IMR-90 (cell line): Measurements from ENCODE around the gene SEPTIN5. TPM values are rescaled to one million over a fixed set of nuclear protein-coding genes. Genes with fewer than 3 reads are reported as not detected.

Experiments
- ATAC-seq: fragments of 200-7000 bp; cut with Tn5 transposase; 2 replicates; pipeline ENCODE4 v1.9.1; 2020; ENCODE audit warnings: low read depth, mild to moderate bottlenecking, moderate library complexity
- BruUV-seq: library from RNA; stranded (reverse); fragments of 400-500 nt; replicated peaks from 2 replicates; lab custom pipeline; 2021; lab: Mats Ljungman, UMichigan
- CTCF ChIA-PET: fragments of 300-600 bp; formaldehyde crosslinking; extraction: SDS; loops from one replicate; lab custom pipeline; 2021; ENCODE audit warnings: antibody characterized with exemption; lab: Yijun Ruan, JAX
- POLR2A ChIA-PET: fragments of 300-600 bp; sonication (Branson Sonifier 250); formaldehyde crosslinking; loops from one replicate; lab custom pipeline; 2022; ENCODE audit warnings: antibody characterized with exemption; ENCODE audit not compliant: unreplicated experiment; lab: Charles Lee
- DNase-seq: peaks from one replicate; pipeline ENCODE4 v3.0.0; 2013
- H2AFZ ChIP-seq: replicated peaks from 2 replicates; pipeline ENCODE3; 2013; ENCODE audit warnings: low read length, mild to moderate bottlenecking; ENCODE audit not compliant: poor library complexity
- H2AK5ac ChIP-seq: 2 replicates; pipeline ENCODE4 v1.6.1; 2013; ENCODE audit warnings: low read depth, low read length, inconsistent platforms
- H2AK9ac ChIP-seq: replicated peaks from 2 replicates; pipeline ENCODE3; 2013; ENCODE audit warnings: mild to moderate bottlenecking, low read depth, low read length, moderate library complexity; ENCODE audit not compliant: poor library complexity
- H2BK120ac ChIP-seq: 2 replicates; pipeline ENCODE4 v1.6.1; 2013; ENCODE audit warnings: low read depth, low read length, inconsistent platforms
- H2BK15ac ChIP-seq: 3 replicates; pipeline ENCODE4 v1.6.1; 2013; ENCODE audit warnings: low read depth, low read length, inconsistent platforms
- H2BK20ac ChIP-seq: 2 replicates; pipeline ENCODE4 v1.6.1; 2013; ENCODE audit warnings: low read depth, mild to moderate bottlenecking, inconsistent platforms, low read length, moderate library complexity
- H2BK5ac ChIP-seq: 2 replicates; pipeline ENCODE4 v1.6.1; 2013; ENCODE audit warnings: mild to moderate bottlenecking, low read depth, low read length, inconsistent platforms; ENCODE audit not compliant: poor library complexity, severe bottlenecking
- H3K14ac ChIP-seq: replicated peaks from 2 replicates; pipeline ENCODE4 v1.6.1; 2013; ENCODE audit warnings: low read depth, low read length, inconsistent platforms
- H3K18ac ChIP-seq: 2 replicates; pipeline ENCODE4 v1.6.1; 2013; ENCODE audit warnings: low read depth, low read length, control low read depth
- H3K23ac ChIP-seq: 2 replicates; pipeline ENCODE4 v1.6.1; 2013; ENCODE audit warnings: low read depth, low read length, inconsistent platforms
- H3K27ac ChIP-seq: 2 replicates; pipeline ENCODE4 v1.5.1; 2013; ENCODE audit warnings: mild to moderate bottlenecking, control low read depth, low read length; ENCODE audit not compliant: insufficient read depth
- H3K27me3 ChIP-seq: 2 replicates; pipeline ENCODE4 v1.6.1; 2013; ENCODE audit warnings: low read length; ENCODE audit not compliant: control insufficient read depth, insufficient read depth
- H3K36me3 ChIP-seq: 2 replicates; pipeline ENCODE4 v1.6.1; 2013; ENCODE audit warnings: low read length, mixed read lengths; ENCODE audit not compliant: control insufficient read depth, insufficient read depth
- H3K4ac ChIP-seq: 2 replicates; pipeline ENCODE4 v1.6.1; 2013; ENCODE audit warnings: low read depth, low read length, inconsistent platforms
- H3K4me1 ChIP-seq: 2 replicates; pipeline ENCODE4 v1.6.1; 2013; ENCODE audit warnings: low read length, mixed read lengths; ENCODE audit not compliant: control insufficient read depth, insufficient read depth
- H3K4me2 ChIP-seq: 2 replicates; pipeline ENCODE4 v1.6.1; 2013; ENCODE audit warnings: low read depth, mild to moderate bottlenecking, control low read depth, low read length, moderate library complexity
- H3K4me3 ChIP-seq: 2 replicates; pipeline ENCODE4 v1.5.1; 2013; ENCODE audit warnings: low read depth, mild to moderate bottlenecking, control low read depth, low read length, moderate library complexity; ENCODE audit not compliant: insufficient read depth
- H3K56ac ChIP-seq: 2 replicates; pipeline ENCODE4 v1.6.1; 2013; ENCODE audit warnings: low read length, inconsistent platforms; ENCODE audit not compliant: insufficient read depth; ENCODE audit errors: extremely low read depth
- H3K79me1 ChIP-seq, 2 experiments: 2 replicates each; pipeline ENCODE4 v1.6.1; 2013; ENCODE audit warnings: low read length in 2 of 2, inconsistent platforms in 1 of 2, low read depth in 1 of 2
- H3K9ac ChIP-seq: 2 replicates; pipeline ENCODE4 v1.6.1; 2013; ENCODE audit warnings: low read depth, low read length, control low read depth
- H3K9me1 ChIP-seq: 2 replicates; pipeline ENCODE4 v1.6.1; 2013; ENCODE audit warnings: low read length, inconsistent platforms; ENCODE audit not compliant: insufficient read depth
- H3K9me3 ChIP-seq: 2 replicates; pipeline ENCODE4 v1.6.1; 2013; ENCODE audit warnings: low read length; ENCODE audit not compliant: control insufficient read depth, insufficient read depth
- H4K20me1 ChIP-seq: 2 replicates; pipeline ENCODE4 v1.6.1; 2013; ENCODE audit warnings: low read length, inconsistent platforms; ENCODE audit not compliant: insufficient read depth
- H4K5ac ChIP-seq: 2 replicates; pipeline ENCODE4 v1.6.1; 2013; ENCODE audit warnings: mild to moderate bottlenecking, low read depth, low read length, control low read depth
- H4K8ac ChIP-seq, 2 experiments: 2 replicates each; pipeline ENCODE4 v1.6.1; 2013; ENCODE audit warnings: low read depth in 2 of 2, low read length in 2 of 2, control low read depth in 1 of 2, inconsistent platforms in 1 of 2
- H4K91ac ChIP-seq: 2 replicates; pipeline ENCODE4 v1.6.1; 2013; ENCODE audit warnings: low read depth, low read length, inconsistent platforms; ENCODE audit not compliant: insufficient read depth
- BHLHE40 ChIP-seq: fragments of 150-350 bp; IDR thresholded peaks from 2 replicates; pipeline ENCODE4 v1.6.1; 2016; ENCODE audit warnings: mild to moderate bottlenecking, low read depth, low read length
- CEBPB ChIP-seq: IDR thresholded peaks from 2 replicates; pipeline ENCODE4 v1.6.1; 2012; ENCODE audit warnings: low read depth, low read length, improper control_type of control experiment
- CHD1 ChIP-seq: IDR thresholded peaks from 2 replicates; pipeline ENCODE4 v1.6.1; 2012; ENCODE audit warnings: low read depth, low read length, improper control_type of control experiment
- FOS ChIP-seq: fragments of 150-350 bp; IDR thresholded peaks from 2 replicates; pipeline ENCODE4 v1.6.1; 2016; ENCODE audit warnings: low read depth, low read length
- MAFK ChIP-seq: IDR thresholded peaks from 2 replicates; pipeline ENCODE4 v1.6.1; 2012; ENCODE audit warnings: low read depth, low read length, improper control_type of control experiment
- MAZ ChIP-seq: IDR thresholded peaks from 2 replicates; pipeline ENCODE4 v1.6.1; 2012; ENCODE audit warnings: low read depth, mild to moderate bottlenecking, low read length, improper control_type of control experiment, moderate library complexity, borderline replicate concordance
- MXI1 ChIP-seq: IDR thresholded peaks from 2 replicates; pipeline ENCODE4 v1.6.1; 2012; ENCODE audit warnings: low read depth, mild to moderate bottlenecking, low read length, moderate library complexity, borderline replicate concordance
- NFE2L2 ChIP-seq: fragments of 150-350 bp; IDR thresholded peaks from 2 replicates; pipeline ENCODE4 v1.6.1; 2016; ENCODE audit warnings: low read depth, mild to moderate bottlenecking, low read length
- POLR2A ChIP-seq: IDR thresholded peaks from 2 replicates; pipeline ENCODE4 v1.6.1; 2012; ENCODE audit warnings: mild to moderate bottlenecking, low read depth, low read length
- RAD21 ChIP-seq: IDR thresholded peaks from 2 replicates; pipeline ENCODE4 v1.6.1; 2012; ENCODE audit warnings: low read length, improper control_type of control experiment
- RCOR1 ChIP-seq: IDR thresholded peaks from 2 replicates; pipeline ENCODE4 v1.6.1; 2012; ENCODE audit warnings: mild to moderate bottlenecking, low read length, improper control_type of control experiment; ENCODE audit not compliant: insufficient replicate concordance
- RFX5 ChIP-seq: IDR thresholded peaks from 2 replicates; pipeline ENCODE4 v1.8.0; 2012; ENCODE audit warnings: low read depth, mild to moderate bottlenecking, low read length, moderate library complexity
- SMC3 ChIP-seq: fragments of 150-350 bp; IDR thresholded peaks from 2 replicates; pipeline ENCODE4 v1.6.1; 2016; ENCODE audit warnings: low read depth, mild to moderate bottlenecking, antibody characterized with exemption, low read length, moderate library complexity
- WGBS, 2 experiments: methylation state at CpG; one replicate each; pipeline versions ENCODE4 v1.1.5 to v1.1.7; 2013; ENCODE audit warnings: missing lambda C conversion rate in 2 of 2; ENCODE audit not compliant: insufficient read length in 1 of 2; ENCODE audit errors: extremely low coverage in 2 of 2; 5-methylcytosine and 5-hydroxymethylcytosine counted together
- dilution Hi-C: fragments of 300-500 bp; cut with HindIII; formaldehyde crosslinking; loops from one replicate; pipeline ENCODE4 v1.14.3; 2018; ENCODE audit warnings: low sequenced_read_pairs; ENCODE audit not compliant: unreplicated experiment
- in situ Hi-C: fragments of 300-500 bp; cut with MboI; formaldehyde crosslinking; loops from 3 replicates; pipeline ENCODE4 v1.14.3; 2019; ENCODE audit warnings: low sequenced_read_pairs, inconsistent platforms, mixed read lengths
- intact Hi-C: fragments of 100-400 bp; cut with micrococcal nuclease; formaldehyde crosslinking; loops from 2 replicates; pipeline ENCODE4 v1.10.0; 2022
- polyA plus RNA-seq, 3 experiments: library from polyadenylated mRNA; depleted of rRNA; stranded (reverse); fragments of >200 nt; gene quantifications; 2 replicates each; pipeline ENCODE4 v1.2.3, GENCODE V29; 2012; ENCODE audit warnings: low replicate concordance in 1 of 3
- total RNA-seq: library from RNA; depleted of rRNA; stranded (reverse); fragments of >200 nt; gene quantifications from 2 replicates; pipeline ENCODE4 v1.2.3, GENCODE V29; 2012
- TF ChIP-seq, protein P1 (sequence below): conservative IDR thresholded peaks from 2 replicates; pipeline ENCODE4 v1.5.1; 2012; ENCODE audit warnings: mild to moderate bottlenecking, low read depth, low read length, improper control_type of control experiment
- TF ChIP-seq, protein P2 (sequence below): fragments of 150-350 bp; IDR thresholded peaks from 2 replicates; pipeline ENCODE4 v1.6.1; 2017; ENCODE audit warnings: mild to moderate bottlenecking, antibody characterized with exemption, low read length, low read depth
- TF ChIP-seq, protein P3 (sequence below): fragments of 150-350 bp; IDR thresholded peaks from 2 replicates; pipeline ENCODE4 v1.6.1; 2016; ENCODE audit warnings: low read depth, mild to moderate bottlenecking, low read length, moderate library complexity, borderline replicate concordance

The SEPTIN5 gene
- total and polyA plus RNA-seq, 2 of the 4 experiments (the other 2 are of a cell fraction) = 16.8 to 20.7 TPM

DNA sequence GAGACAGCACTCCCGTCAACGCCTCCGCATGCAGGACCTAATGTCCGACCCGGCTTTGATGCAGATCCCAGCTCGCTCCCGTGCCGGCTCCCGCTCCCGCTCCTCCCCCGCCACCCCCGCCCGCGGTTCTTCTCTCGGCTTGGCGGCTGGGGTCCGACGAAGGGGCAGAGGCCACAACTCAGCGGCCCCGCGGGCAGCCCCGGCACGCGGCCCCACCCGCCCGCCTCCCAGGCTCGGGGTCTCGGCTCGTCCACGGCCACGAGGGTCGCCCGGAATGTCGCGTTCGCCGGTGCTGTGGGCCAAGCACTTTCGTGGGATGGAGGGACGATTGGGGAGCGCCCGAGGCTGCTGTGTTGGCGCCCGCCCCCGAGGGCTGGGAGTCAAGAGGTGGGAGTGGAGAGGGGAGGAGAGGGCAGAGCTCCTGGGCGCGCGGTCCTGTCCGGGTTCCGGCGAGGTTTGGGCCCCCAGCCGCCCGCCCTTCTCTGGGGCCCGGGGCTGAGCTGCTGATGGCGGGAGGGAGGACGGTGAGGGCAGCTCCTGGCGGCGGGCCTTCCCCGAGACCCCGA lies 40.9 kb downstream of the SEPTIN5 start:
- Histone ChIP-seq H3K9me3 (no peaks in the 10 kb centered on the region), H3K4ac (no peak overlapping the region), H3K9me1 (peaks cover 5% of the 10 kb centered on the region), H3K4me3 (no peak overlapping the region), H3K27ac (no peak overlapping the region), H4K20me1 (peaks cover 6% of the 10 kb centered on the region; the same call in 1 of the 2 replicates), H2BK120ac (no peak overlapping the region), H2BK15ac (no peak overlapping the region), H3K4me2 (no peak overlapping the region), H4K5ac (no peak overlapping the region), H2BK5ac (no peak overlapping the region), H2BK20ac (no peak overlapping the region), H2AK5ac (no peak overlapping the region), H3K14ac (no peak overlapping the region), H4K91ac (no peak overlapping the region), H3K79me1 (no peaks in the 10 kb centered on the region), H2AFZ (no peak overlapping the region), H3K36me3 (no peaks in the 10 kb centered on the region), H3K18ac (no peak overlapping the region), H3K4me1 (peaks cover 11% of the 10 kb centered on the region), H2AK9ac (no peak overlapping the region), H3K56ac (no peak overlapping the region), H3K23ac (no peak overlapping the region), H3K9ac (no peak overlapping the region), H4K8ac (no peak overlapping the region), H3K27me3 (peaks cover 80% of the 10 kb centered on the region)
- ChIA-PET CTCF (no interaction called here), POLR2A (no interaction called here)
- BruUV-seq = no TSS peak
- 1% methylated on average over 49 of the region's 59 CpGs; no CpG with 5 or more reads in 1 of the 2 experiments for WGBS, 2 experiments
- DNase-seq (no peak), ATAC-seq (no peak)
- dilution Hi-C loops = no loop called here
- intact Hi-C loops = no loop called here
- in situ Hi-C loops = no loop called here
- TF ChIP-seq BHLHE40 (no peak), CHD1 (no peak), NFE2L2 (no peak), POLR2A (no peak), RCOR1 (no peak), SMC3 (no peak), RFX5 (no peak), MAZ (no peak), CEBPB (no peak), RAD21 (no peak), MAFK (no peak), MXI1 (no peak), FOS (no peak)
- TF ChIP-seq, protein P1, sequence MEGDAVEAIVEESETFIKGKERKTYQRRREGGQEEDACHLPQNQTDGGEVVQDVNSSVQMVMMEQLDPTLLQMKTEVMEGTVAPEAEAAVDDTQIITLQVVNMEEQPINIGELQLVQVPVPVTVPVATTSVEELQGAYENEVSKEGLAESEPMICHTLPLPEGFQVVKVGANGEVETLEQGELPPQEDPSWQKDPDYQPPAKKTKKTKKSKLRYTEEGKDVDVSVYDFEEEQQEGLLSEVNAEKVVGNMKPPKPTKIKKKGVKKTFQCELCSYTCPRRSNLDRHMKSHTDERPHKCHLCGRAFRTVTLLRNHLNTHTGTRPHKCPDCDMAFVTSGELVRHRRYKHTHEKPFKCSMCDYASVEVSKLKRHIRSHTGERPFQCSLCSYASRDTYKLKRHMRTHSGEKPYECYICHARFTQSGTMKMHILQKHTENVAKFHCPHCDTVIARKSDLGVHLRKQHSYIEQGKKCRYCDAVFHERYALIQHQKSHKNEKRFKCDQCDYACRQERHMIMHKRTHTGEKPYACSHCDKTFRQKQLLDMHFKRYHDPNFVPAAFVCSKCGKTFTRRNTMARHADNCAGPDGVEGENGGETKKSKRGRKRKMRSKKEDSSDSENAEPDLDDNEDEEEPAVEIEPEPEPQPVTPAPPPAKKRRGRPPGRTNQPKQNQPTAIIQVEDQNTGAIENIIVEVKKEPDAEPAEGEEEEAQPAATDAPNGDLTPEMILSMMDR = no peak
- TF ChIP-seq, protein P2, sequence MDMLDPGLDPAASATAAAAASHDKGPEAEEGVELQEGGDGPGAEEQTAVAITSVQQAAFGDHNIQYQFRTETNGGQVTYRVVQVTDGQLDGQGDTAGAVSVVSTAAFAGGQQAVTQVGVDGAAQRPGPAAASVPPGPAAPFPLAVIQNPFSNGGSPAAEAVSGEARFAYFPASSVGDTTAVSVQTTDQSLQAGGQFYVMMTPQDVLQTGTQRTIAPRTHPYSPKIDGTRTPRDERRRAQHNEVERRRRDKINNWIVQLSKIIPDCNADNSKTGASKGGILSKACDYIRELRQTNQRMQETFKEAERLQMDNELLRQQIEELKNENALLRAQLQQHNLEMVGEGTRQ = no peak
- TF ChIP-seq, protein P3, sequence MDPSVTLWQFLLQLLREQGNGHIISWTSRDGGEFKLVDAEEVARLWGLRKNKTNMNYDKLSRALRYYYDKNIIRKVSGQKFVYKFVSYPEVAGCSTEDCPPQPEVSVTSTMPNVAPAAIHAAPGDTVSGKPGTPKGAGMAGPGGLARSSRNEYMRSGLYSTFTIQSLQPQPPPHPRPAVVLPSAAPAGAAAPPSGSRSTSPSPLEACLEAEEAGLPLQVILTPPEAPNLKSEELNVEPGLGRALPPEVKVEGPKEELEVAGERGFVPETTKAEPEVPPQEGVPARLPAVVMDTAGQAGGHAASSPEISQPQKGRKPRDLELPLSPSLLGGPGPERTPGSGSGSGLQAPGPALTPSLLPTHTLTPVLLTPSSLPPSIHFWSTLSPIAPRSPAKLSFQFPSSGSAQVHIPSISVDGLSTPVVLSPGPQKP = no peak
